HG02610 (cell line): ENCODE data around the gene UQCRHL.

ENCODE experiments used
- ATAC-seq: cut with Tn5 transposase; IDR thresholded peaks from one replicate; pipeline ENCODE4 v1.9.1; 2021; ENCODE audit warnings: mild to moderate bottlenecking, moderate library complexity; ENCODE audit not compliant: unreplicated experiment

Gene UQCRHL

GRCh38 chr1:15799004-15799867 lies 8.2 kb downstream of the UQCRHL start:
- peak; percentile 41 for ATAC-seq

GRCh38 chr1:15797614-15798390 lies 9.6 kb downstream of the UQCRHL start:
- ATAC-seq, result no peak

GRCh38 chr1:15796086-15796462 lies 11.4 kb downstream of the UQCRHL start:
- no peak for ATAC-seq

GRCh38 chr1:15788624-15789301 lies 18.7 kb downstream of the UQCRHL start:
- no peak for ATAC-seq

GRCh38 chr1:15786581-15786980 lies 20.9 kb downstream of the UQCRHL start:
- no peak for ATAC-seq

- no peak for ATAC-seq
Observed at GRCh38 chr1:15785683-15786082, 21.8 kb downstream of the UQCRHL start.

- ATAC-seq, result no peak
Observed at GRCh38 chr1:15777909-15778707, 29.3 kb downstream of the UQCRHL start.

- ATAC-seq, result no peak
Observed at GRCh38 chr1:15775706-15776105, 31.7 kb downstream of the UQCRHL start.

- ATAC-seq, result no peak
Observed at GRCh38 chr1:15771836-15772515, 35.5 kb downstream of the UQCRHL start.

- ATAC-seq, result no peak
Observed at GRCh38 chr1:15770313-15770962, 37.0 kb downstream of the UQCRHL start.

GRCh38 chr1:15768388-15768787 lies 39.1 kb downstream of the UQCRHL start:
- no peak for ATAC-seq

- ATAC-seq, result no peak
Observed at GRCh38 chr1:15767941-15768340, 39.5 kb downstream of the UQCRHL start.

- no peak for ATAC-seq
Observed at GRCh38 chr1:15765495-15766194, 41.8 kb downstream of the UQCRHL start.

GRCh38 chr1:15764890-15765289 lies 42.6 kb downstream of the UQCRHL start:
- no peak for ATAC-seq

GRCh38 chr1:15764269-15764764 lies 43.1 kb downstream of the UQCRHL start:
- no peak for ATAC-seq

GRCh38 chr1:15762546-15762945 lies 44.9 kb downstream of the UQCRHL start:
- no peak for ATAC-seq

- no peak for ATAC-seq
Observed at GRCh38 chr1:15761366-15762128, 45.9 kb downstream of the UQCRHL start.
